HL-60 (cell line): Measurements from ENCODE around the gene GALR2.

Source experiments
- DNase-seq, 2 experiments: peaks; one replicate each; pipeline ENCODE4 v3.0.0-alpha.2; 2010 to 2020; ENCODE audit warnings: low read depth in 1 of 2, low spot score in 1 of 2
- H3K27ac ChIP-seq: fragments of 250-450 bp; sonication (Bioruptor Pico); replicated peaks from 2 replicates; pipeline ENCODE4 v1.5.1; 2020; ENCODE audit warnings: mild to moderate bottlenecking, moderate library complexity
- H3K27me3 ChIP-seq: fragments of 250-450 bp; sonication (Bioruptor Pico); 2 replicates; pipeline ENCODE4 v1.5.1; 2021; ENCODE audit warnings: mild to moderate bottlenecking, moderate library complexity; ENCODE audit not compliant: insufficient read depth, poor library complexity, severe bottlenecking
- H3K4me3 ChIP-seq: replicated peaks from 2 replicates; pipeline ENCODE4 v1.5.1; 2011; ENCODE audit warnings: mild to moderate bottlenecking, control low read depth, low read length; ENCODE audit not compliant: insufficient read depth
- GABPA ChIP-seq: IDR thresholded peaks from 2 replicates; pipeline ENCODE4 v1.6.1; 2012; ENCODE audit warnings: low read depth
- POLR2AphosphoS5 ChIP-seq: IDR thresholded peaks from 2 replicates; pipeline ENCODE4 v1.6.1; 2012; ENCODE audit warnings: low read depth
- SPI1 ChIP-seq: IDR thresholded peaks from 2 replicates; pipeline ENCODE4 v1.6.1; 2012; ENCODE audit warnings: low read depth, mild to moderate bottlenecking, borderline replicate concordance
- TF ChIP-seq, protein P1 (sequence below): IDR thresholded peaks from 2 replicates; pipeline ENCODE4 v1.6.1; 2012; ENCODE audit warnings: low read depth; ENCODE audit not compliant: insufficient replicate concordance
- TF ChIP-seq, protein P2 (sequence below): IDR thresholded peaks from one replicate; pipeline ENCODE4 v1.5.1; 2011; ENCODE audit warnings: low read length, control low read depth, inconsistent platforms; ENCODE audit not compliant: insufficient read depth

GALR2 gene

DNA sequence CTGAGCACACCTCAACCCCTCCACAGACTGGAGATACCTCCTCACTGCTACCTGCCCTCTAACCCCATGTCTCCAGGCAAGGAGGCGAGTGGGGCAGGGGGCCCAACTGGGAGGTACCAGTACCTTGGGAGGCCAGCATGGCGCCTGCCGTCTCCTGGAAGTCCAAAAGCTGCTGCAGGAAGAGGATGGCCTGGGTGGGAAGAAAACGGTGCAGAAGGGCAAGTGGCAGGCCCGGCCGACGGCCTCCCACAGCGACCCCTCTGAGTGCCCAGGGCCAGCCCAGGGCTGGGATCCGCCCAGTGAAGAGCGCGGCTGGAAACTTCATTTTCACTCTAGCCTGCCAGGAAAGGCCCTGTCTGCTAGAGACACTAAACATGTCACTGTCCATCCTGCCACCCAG, 12.9 kb downstream of the GALR2 start:
- TF ChIP-seq POLR2AphosphoS5 (no peak), GABPA (no peak), SPI1 (no peak)
- TF ChIP-seq, protein P1, sequence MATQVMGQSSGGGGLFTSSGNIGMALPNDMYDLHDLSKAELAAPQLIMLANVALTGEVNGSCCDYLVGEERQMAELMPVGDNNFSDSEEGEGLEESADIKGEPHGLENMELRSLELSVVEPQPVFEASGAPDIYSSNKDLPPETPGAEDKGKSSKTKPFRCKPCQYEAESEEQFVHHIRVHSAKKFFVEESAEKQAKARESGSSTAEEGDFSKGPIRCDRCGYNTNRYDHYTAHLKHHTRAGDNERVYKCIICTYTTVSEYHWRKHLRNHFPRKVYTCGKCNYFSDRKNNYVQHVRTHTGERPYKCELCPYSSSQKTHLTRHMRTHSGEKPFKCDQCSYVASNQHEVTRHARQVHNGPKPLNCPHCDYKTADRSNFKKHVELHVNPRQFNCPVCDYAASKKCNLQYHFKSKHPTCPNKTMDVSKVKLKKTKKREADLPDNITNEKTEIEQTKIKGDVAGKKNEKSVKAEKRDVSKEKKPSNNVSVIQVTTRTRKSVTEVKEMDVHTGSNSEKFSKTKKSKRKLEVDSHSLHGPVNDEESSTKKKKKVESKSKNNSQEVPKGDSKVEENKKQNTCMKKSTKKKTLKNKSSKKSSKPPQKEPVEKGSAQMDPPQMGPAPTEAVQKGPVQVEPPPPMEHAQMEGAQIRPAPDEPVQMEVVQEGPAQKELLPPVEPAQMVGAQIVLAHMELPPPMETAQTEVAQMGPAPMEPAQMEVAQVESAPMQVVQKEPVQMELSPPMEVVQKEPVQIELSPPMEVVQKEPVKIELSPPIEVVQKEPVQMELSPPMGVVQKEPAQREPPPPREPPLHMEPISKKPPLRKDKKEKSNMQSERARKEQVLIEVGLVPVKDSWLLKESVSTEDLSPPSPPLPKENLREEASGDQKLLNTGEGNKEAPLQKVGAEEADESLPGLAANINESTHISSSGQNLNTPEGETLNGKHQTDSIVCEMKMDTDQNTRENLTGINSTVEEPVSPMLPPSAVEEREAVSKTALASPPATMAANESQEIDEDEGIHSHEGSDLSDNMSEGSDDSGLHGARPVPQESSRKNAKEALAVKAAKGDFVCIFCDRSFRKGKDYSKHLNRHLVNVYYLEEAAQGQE = no peak
- TF ChIP-seq, protein P2, sequence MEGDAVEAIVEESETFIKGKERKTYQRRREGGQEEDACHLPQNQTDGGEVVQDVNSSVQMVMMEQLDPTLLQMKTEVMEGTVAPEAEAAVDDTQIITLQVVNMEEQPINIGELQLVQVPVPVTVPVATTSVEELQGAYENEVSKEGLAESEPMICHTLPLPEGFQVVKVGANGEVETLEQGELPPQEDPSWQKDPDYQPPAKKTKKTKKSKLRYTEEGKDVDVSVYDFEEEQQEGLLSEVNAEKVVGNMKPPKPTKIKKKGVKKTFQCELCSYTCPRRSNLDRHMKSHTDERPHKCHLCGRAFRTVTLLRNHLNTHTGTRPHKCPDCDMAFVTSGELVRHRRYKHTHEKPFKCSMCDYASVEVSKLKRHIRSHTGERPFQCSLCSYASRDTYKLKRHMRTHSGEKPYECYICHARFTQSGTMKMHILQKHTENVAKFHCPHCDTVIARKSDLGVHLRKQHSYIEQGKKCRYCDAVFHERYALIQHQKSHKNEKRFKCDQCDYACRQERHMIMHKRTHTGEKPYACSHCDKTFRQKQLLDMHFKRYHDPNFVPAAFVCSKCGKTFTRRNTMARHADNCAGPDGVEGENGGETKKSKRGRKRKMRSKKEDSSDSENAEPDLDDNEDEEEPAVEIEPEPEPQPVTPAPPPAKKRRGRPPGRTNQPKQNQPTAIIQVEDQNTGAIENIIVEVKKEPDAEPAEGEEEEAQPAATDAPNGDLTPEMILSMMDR = no peak

DNA sequence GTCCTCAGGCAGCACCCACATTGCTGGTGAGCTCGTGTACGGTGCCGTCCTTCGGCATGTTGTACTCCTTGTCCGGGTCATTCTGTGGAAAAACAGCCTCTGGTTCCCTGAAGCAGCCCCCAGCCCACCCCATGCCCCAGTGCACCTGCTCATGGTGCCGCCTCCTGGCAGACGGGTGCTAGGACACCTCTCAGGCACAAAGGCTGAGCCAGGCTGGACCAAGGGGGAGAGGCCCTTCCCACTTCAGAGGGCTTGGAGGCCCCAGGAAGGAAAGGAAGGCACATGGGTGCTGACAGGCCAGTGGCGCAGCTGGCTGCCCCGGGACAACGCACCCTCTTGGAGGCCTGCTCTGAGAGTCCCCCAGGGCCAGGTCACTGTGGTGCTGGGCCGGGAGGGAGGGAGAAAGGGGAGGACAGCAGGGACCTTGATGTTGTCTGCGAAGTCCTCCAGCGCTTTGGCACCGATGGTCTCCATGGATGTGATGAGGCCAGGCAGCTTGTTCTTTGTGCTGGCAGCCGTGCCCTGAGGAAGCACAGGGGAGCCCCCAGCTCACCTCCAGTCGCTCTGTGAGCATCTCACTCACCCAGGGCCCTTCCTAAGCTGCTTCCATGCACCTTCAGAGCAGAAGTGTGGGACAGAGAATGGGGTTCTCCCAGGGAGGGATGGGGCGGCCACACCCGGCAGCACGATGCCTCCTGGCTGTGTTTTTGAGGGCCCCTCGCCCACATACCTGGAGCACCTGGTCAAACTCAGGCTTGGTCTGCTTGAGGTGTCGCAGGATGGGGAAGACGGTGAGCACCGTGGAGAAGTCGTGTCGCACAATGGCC, 13.7 kb downstream of the GALR2 start:
- no peak for DNase-seq
- H3K4me3 ChIP-seq = no peak overlapping the region
- no peaks in the 10 kb centered on the region for H3K27me3 ChIP-seq
- TF ChIP-seq SPI1 = no peak
- H3K27ac ChIP-seq = no peak overlapping the region

More for the DNA sequence above, 12.9 kb downstream of the GALR2 start:
- H3K4me3 ChIP-seq = no peak overlapping the region
- no peak for DNase-seq
- no peak overlapping the region for H3K27ac ChIP-seq
- no peaks in the 10 kb centered on the region for H3K27me3 ChIP-seq

DNA sequence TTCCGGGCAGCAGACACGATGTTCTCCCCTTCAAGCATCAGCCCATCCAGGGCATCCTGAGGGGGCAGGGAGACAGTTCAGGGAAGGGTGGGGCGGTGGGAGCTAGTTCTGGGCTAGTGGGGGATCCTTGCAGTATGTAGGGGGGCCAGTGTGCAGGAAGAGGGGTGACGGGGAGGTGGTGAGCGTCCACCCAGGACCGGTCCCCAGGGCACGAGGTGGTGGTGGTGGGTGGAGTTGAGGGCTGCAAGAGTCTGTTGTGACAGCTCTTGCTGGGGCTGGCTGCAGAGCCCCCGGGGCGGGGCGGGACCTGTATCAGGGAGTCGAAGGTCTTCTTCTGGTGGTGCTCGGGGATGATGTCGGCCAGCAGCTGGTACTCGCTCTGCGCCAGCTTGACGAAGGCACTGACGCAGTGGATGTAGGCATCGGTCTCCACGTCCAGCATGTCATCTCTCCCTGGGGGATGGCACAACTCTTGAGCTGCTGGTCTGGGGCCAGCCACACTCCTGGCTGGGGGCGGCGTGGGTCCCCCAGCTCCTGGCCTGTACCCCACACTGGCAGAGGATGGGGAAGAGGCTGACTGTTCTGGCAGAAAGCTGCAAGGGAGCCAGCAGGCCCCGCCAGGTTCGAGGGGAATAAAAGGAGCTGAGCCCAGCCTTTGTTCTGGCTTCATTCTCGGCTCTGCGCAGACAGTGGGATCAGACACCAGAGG, 14.4 kb downstream of the GALR2 start:
- Histone ChIP-seq H3K27ac (no peak overlapping the region), H3K4me3 (no peak overlapping the region), H3K27me3 (no peaks in the 10 kb centered on the region)
- TF ChIP-seq, protein P2 = no peak
- TF ChIP-seq POLR2AphosphoS5 = no peak
- TF ChIP-seq, protein P1 = no peak
- no peak for TF ChIP-seq SPI1
- no peak for TF ChIP-seq GABPA
- no peak for DNase-seq

DNA sequence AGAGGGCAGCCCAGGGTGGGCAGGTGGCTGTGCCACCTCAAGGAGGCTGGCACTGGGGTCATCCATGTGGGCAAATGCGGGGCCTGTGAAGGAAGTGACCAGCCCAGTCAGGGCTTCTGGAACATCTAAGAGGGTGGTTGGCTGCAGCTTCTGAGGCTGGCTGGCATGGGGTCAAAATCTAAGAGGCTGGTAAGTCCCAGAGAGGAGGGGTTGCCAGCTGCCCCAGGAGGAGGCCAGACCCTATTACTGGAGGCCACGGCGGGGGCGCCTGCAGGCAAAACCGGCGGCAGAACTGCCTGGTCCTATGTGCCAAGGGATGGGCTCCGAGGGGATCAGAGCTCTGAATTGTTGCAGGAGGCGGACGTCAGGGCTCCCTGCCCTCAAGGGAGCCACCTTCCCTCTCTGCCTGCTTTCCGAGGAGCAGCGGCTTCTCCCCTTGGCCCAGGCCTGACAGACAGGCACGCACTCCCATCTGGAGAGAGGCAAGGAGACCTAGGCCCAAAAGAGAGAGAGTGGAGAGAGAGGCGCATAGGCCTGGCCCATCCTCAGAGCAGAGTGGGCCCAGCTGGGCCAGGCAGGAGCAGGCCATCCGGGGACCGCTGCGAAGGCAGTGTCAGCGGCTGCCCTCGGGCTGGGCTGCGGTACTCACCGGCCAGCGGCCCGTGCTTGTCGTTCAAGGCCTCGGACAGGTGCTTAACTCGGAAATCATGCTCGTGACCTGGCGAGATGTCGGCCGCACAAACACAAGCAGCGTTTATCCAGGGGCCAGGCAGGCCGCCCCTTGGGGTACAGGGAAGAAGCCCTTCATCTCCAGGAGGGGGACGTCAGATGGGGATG, 15.3 kb downstream of the GALR2 start:
- TF ChIP-seq POLR2AphosphoS5 (no peak), SPI1 (no peak)
- TF ChIP-seq, protein P1 = no peak
- TF ChIP-seq, protein P2 = no peak
- H3K27me3 ChIP-seq = no peaks in the 10 kb centered on the region
- DNase-seq = no peak
- H3K4me3 ChIP-seq = no peak overlapping the region
- H3K27ac ChIP-seq = no peak overlapping the region
